ENCODE data around the gene RPS6KA2.
A peak's percentile ranks its signal among the peaks of the same experiment; 100 is the strongest.

Gene RPS6KA2

DNA sequence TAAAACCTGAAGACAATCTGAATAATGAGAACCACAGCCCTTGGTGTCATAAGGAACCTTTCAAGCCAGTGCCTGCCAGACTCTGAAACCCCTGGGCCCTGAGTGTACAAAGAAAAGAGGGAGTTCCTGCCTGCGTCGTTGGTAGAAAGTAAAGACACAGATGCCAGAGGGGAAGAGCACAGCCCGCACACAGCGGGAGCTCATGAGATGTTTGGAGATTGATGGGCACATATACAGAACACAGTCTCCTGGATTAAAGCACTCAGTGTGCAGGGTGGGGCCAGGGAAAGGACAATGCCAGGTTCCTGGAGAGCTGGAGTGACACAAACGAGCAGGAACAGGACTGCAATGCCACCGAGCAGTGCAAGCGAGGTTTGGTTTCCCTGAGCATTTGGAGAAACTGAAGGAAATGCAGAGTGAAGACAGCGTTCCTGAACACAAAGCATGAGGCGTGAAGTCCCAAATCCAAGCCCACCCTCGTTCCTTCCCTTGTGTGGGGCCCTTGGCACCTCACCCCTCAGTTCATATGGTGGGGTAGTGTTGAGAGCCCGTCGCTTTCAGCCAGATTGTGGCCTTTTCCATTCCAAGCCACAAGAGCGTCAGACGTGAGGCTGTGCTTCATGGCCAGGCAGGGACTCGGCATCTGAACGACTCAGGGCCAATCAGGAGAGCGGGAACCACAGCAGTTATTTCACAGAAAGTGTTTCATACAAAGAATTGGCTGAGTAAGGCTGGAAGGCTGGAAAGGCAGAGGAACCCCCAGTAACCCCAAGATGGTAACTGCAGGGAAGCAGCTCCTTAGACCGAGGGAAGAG, 41.0 kb upstream of the RPS6KA2 start:
- no peaks in the 10 kb centered on the region for H3K4me1 ChIP-seq (ENCODE audit: control insufficient read depth in 1 of 2, insufficient read depth in 2 of 2, low read length in 2 of 2)
- no peak overlapping the region for H3K27ac ChIP-seq (ENCODE audit: low read depth, low read length)
- H3K9ac ChIP-seq (ENCODE audit: low read depth in 1 of 2, low read length in 2 of 2): no peak overlapping the region
- no peak overlapping the region for H3K4me3 ChIP-seq (ENCODE audit: low read depth in 1 of 2, low read length in 2 of 2)
- no peaks in the 10 kb centered on the region for H3K9me3 ChIP-seq (ENCODE audit: control insufficient read depth in 1 of 2, low read length in 2 of 2)
- no peaks in the 10 kb centered on the region for H3K36me3 ChIP-seq (ENCODE audit: control insufficient read depth in 1 of 2, insufficient read depth in 2 of 2, low read length in 2 of 2)
- H3K27me3 ChIP-seq (ENCODE audit: control insufficient read depth in 1 of 2, insufficient read depth in 2 of 2, low read length in 2 of 2): peaks cover 3 to 7% of the 10 kb centered on the region in 2 donors

DNA sequence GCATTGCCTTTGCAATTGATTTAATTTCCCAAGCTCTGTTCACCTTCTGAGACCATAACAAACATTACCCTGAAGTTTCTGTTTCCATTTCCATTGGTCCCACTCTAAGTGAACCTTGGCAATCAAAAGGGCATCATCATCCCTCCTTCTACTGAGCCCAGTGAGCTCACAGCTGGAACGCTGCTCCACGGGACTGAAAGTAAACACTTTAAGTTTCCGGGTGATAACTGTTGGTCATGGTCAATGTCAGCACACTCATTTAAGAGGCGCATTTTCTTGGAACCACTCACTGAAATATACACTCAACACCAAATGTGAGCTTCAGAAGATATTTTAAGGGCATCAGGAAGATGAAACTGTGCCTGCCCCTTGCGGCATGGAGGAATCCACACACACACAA, 37.1 kb upstream of the RPS6KA2 start:
- Histone ChIP-seq H3K9me3 (ENCODE audit: control insufficient read depth in 1 of 2, low read length in 2 of 2) (no peaks in the 10 kb centered on the region), H3K4me1 (ENCODE audit: control insufficient read depth in 1 of 2, insufficient read depth in 2 of 2, low read length in 2 of 2) (no peaks in the 10 kb centered on the region), H3K27me3 (ENCODE audit: control insufficient read depth in 1 of 2, insufficient read depth in 2 of 2, low read length in 2 of 2) (no peaks in the 10 kb centered on the region), H3K36me3 (ENCODE audit: control insufficient read depth in 1 of 2, insufficient read depth in 2 of 2, low read length in 2 of 2) (no peaks in the 10 kb centered on the region), H3K9ac (ENCODE audit: low read depth in 1 of 2, low read length in 2 of 2) (no peak overlapping the region), H3K27ac (ENCODE audit: low read depth, low read length) (no peak overlapping the region), H3K4me3 (ENCODE audit: low read depth in 1 of 2, low read length in 2 of 2) (no peak overlapping the region)

DNA sequence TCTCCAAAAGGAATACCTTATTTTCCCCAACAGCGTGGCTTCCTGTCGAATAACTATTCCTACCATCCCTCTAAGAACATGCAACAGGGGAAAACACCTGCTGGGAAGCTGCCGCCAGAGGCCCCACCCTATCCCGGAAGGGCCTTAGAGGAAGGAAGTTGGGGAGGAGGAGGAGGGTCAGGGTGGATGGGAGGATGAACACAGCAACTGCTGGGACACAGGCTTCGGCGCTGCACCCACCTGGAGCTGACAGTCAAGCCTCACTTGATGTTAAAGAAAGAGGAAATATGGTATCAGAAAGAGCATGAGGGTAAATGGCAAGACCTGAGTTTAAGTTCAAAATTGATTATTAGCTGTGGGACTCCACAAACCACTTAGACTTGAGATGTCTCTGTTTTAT, 36.5 kb upstream of the RPS6KA2 start:
- H3K9ac ChIP-seq (ENCODE audit: low read depth in 1 of 2, low read length in 2 of 2): no peak overlapping the region
- no peaks in the 10 kb centered on the region for H3K9me3 ChIP-seq (ENCODE audit: control insufficient read depth in 1 of 2, low read length in 2 of 2)
- no peak overlapping the region for H3K27ac ChIP-seq (ENCODE audit: low read depth, low read length)
- no peaks in the 10 kb centered on the region for H3K36me3 ChIP-seq (ENCODE audit: control insufficient read depth in 1 of 2, insufficient read depth in 2 of 2, low read length in 2 of 2)
- H3K27me3 ChIP-seq (ENCODE audit: control insufficient read depth in 1 of 2, insufficient read depth in 2 of 2, low read length in 2 of 2): no peaks in the 10 kb centered on the region
- no peak overlapping the region for H3K4me3 ChIP-seq (ENCODE audit: low read depth in 1 of 2, low read length in 2 of 2)
- peaks cover 0 to 1% of the 10 kb centered on the region in 2 donors for H3K4me1 ChIP-seq (ENCODE audit: control insufficient read depth in 1 of 2, insufficient read depth in 2 of 2, low read length in 2 of 2)

DNA sequence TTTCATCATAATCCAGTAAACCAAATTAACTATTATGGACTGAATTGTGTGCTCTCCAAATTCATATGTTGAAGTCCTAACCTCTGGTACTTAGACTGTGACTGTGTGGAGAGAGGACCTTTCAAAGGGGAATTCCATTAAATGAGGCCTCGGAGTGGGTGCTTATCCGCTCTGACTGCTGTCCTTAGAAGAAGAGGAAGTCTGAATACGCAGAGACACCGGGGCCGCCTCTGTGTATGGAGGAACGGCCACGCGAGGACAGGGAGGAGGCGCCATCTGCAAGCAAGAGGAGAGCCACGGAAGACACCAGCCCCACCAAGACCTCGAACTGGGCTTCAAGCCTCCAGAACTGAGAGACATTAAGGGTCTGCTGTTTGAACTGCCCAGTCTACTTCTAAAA, 35.6 kb upstream of the RPS6KA2 start:
- H3K4me3 ChIP-seq (ENCODE audit: low read depth in 1 of 2, low read length in 2 of 2): no peak overlapping the region
- no peaks in the 10 kb centered on the region for H3K27me3 ChIP-seq (ENCODE audit: control insufficient read depth in 1 of 2, insufficient read depth in 2 of 2, low read length in 2 of 2)
- no peaks in the 10 kb centered on the region for H3K36me3 ChIP-seq (ENCODE audit: control insufficient read depth in 1 of 2, insufficient read depth in 2 of 2, low read length in 2 of 2)
- H3K9me3 ChIP-seq (ENCODE audit: control insufficient read depth in 1 of 2, low read length in 2 of 2): no peaks in the 10 kb centered on the region
- no peak overlapping the region for H3K27ac ChIP-seq (ENCODE audit: low read depth, low read length)
- no peak overlapping the region for H3K9ac ChIP-seq (ENCODE audit: low read depth in 1 of 2, low read length in 2 of 2)
- peaks cover 0 to 9% of the 10 kb centered on the region in 2 donors for H3K4me1 ChIP-seq (ENCODE audit: control insufficient read depth in 1 of 2, insufficient read depth in 2 of 2, low read length in 2 of 2)

DNA sequence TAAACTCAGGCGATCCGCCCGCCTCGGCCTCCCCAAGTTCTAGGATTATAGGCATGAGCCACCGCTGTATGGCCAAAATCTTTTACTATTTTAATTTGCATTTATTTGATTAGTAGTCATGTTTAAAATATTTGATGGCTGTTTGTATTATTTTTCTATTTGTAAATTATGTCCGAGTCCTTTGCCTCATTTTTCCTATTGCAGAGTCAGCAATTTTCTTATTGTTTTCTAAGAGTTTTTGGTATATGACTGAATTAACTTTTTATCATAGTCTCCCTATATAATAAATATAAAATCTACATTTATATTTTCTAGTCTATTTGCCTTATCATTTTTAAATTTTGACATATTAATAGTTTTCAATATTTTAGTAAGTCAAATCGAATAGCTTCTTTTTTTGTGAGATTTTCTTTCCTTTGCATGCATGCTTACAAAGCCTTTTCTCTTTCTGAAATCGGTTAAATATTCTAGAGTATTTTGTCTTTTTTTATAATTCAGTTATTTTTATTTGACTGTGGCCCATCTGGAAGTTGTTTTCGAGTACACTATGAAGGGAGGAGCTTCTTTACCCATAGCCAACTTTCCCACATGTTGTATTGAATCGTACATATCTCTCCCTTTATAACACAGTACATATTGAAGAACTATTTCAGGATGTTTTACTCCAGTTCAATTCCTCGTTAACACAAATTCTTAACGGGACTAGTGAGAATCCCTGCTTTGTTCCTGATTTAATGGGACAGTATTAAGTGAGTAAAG, 34.5 kb upstream of the RPS6KA2 start:
- H3K27me3 ChIP-seq (ENCODE audit: control insufficient read depth in 1 of 2, insufficient read depth in 2 of 2, low read length in 2 of 2): peaks cover 0 to 2% of the 10 kb centered on the region in 2 donors
- H3K9ac ChIP-seq (ENCODE audit: low read depth in 1 of 2, low read length in 2 of 2): no peak overlapping the region
- H3K27ac ChIP-seq (ENCODE audit: low read depth, low read length): no peak overlapping the region
- peaks cover 10 to 19% of the 10 kb centered on the region in 2 donors for H3K4me1 ChIP-seq (ENCODE audit: control insufficient read depth in 1 of 2, insufficient read depth in 2 of 2, low read length in 2 of 2)
- H3K9me3 ChIP-seq (ENCODE audit: control insufficient read depth in 1 of 2, low read length in 2 of 2): no peaks in the 10 kb centered on the region
- no peaks in the 10 kb centered on the region for H3K36me3 ChIP-seq (ENCODE audit: control insufficient read depth in 1 of 2, insufficient read depth in 2 of 2, low read length in 2 of 2)
- no peak overlapping the region for H3K4me3 ChIP-seq (ENCODE audit: low read depth in 1 of 2, low read length in 2 of 2)

DNA sequence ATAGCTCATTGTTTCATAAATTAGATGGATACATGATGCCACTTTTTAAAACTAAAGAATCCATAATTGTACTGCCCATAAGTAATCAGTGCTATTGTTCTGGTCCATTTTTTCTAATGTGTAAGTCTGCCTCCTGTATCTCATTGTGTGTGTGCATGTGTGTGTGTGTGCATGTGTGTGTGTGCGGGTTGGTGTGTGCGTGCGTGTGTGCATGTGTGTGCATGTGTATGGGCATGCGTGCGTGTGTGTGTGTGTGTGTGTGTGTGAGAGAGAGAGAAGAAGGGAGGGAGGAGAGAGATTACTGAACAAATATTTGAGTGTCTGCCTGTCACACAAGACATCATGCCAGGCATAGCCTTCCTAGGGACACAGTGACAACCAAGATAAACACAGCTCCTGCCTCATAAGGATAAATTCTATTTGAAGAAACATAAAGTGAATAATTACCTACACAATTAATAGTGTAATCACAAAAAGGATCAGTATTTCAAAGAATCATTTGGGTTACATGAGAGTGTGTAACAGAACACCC, 33.2 kb upstream of the RPS6KA2 start:
- no peak overlapping the region for H3K27ac ChIP-seq (ENCODE audit: low read depth, low read length)
- H3K36me3 ChIP-seq (ENCODE audit: control insufficient read depth in 1 of 2, insufficient read depth in 2 of 2, low read length in 2 of 2): no peaks in the 10 kb centered on the region
- peaks cover 19 to 27% of the 10 kb centered on the region in 2 donors for H3K4me1 ChIP-seq (ENCODE audit: control insufficient read depth in 1 of 2, insufficient read depth in 2 of 2, low read length in 2 of 2)
- peaks cover 0 to 6% of the 10 kb centered on the region in 2 donors for H3K27me3 ChIP-seq (ENCODE audit: control insufficient read depth in 1 of 2, insufficient read depth in 2 of 2, low read length in 2 of 2)
- no peak overlapping the region for H3K4me3 ChIP-seq (ENCODE audit: low read depth in 1 of 2, low read length in 2 of 2)
- H3K9me3 ChIP-seq (ENCODE audit: control insufficient read depth in 1 of 2, low read length in 2 of 2): no peaks in the 10 kb centered on the region
- no peak overlapping the region for H3K9ac ChIP-seq (ENCODE audit: low read depth in 1 of 2, low read length in 2 of 2)

DNA sequence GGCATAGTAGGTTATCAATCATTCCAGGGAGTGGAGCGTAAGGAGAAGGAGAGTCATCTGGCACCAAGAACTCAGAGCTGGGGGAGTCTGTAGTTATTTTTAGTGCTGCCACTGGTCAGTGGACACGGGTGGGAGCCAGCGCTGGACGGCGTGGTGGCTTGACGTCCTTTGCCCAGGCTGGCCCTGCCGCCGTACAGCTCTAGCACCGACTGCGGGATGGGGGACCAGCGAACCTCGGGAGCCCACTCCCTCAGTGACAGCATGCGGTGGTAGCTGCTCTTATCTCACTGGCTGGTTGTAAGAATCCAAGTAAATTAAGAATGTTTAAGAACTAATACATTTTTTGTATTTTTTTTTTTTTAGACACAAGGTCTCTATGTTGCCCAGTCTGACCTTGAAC, 32.5 kb upstream of the RPS6KA2 start:
- H3K27ac ChIP-seq (ENCODE audit: low read depth, low read length): no peak overlapping the region

DNA sequence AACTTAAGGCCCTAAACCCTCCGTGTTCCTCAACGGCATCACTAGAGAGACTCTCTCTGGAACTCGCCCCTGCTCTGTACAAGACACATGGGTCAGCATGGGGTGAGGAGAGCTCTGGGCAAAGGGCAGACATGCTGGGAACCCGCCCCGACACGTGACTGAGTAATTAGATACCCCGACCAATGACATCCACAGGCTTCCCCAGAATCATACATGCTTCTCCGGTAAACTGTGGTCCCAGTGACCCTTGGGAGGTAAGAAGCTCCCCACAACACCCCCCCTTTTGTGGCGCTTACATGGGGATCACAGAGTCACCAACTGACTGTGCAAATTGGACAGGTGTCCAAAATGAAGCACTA, 31.7 kb upstream of the RPS6KA2 start:
- Histone ChIP-seq H3K4me3 (ENCODE audit: low read depth in 1 of 2, low read length in 2 of 2) (no peak overlapping the region), H3K4me1 (ENCODE audit: control insufficient read depth in 1 of 2, insufficient read depth in 2 of 2, low read length in 2 of 2) (peaks cover 19 to 27% of the 10 kb centered on the region in 2 donors)

More for the DNA sequence above, 32.5 kb upstream of the RPS6KA2 start:
- no peaks in the 10 kb centered on the region for H3K36me3 ChIP-seq (ENCODE audit: control insufficient read depth in 1 of 2, insufficient read depth in 2 of 2, low read length in 2 of 2)
- peaks cover 0 to 6% of the 10 kb centered on the region in 2 donors for H3K27me3 ChIP-seq (ENCODE audit: control insufficient read depth in 1 of 2, insufficient read depth in 2 of 2, low read length in 2 of 2)
- no peak overlapping the region for H3K4me3 ChIP-seq (ENCODE audit: low read depth in 1 of 2, low read length in 2 of 2)
- H3K9me3 ChIP-seq (ENCODE audit: control insufficient read depth in 1 of 2, low read length in 2 of 2): no peaks in the 10 kb centered on the region
- H3K4me1 ChIP-seq (ENCODE audit: control insufficient read depth in 1 of 2, insufficient read depth in 2 of 2, low read length in 2 of 2): peaks cover 19 to 27% of the 10 kb centered on the region in 2 donors
- H3K9ac ChIP-seq (ENCODE audit: low read depth in 1 of 2, low read length in 2 of 2): no peak overlapping the region

DNA sequence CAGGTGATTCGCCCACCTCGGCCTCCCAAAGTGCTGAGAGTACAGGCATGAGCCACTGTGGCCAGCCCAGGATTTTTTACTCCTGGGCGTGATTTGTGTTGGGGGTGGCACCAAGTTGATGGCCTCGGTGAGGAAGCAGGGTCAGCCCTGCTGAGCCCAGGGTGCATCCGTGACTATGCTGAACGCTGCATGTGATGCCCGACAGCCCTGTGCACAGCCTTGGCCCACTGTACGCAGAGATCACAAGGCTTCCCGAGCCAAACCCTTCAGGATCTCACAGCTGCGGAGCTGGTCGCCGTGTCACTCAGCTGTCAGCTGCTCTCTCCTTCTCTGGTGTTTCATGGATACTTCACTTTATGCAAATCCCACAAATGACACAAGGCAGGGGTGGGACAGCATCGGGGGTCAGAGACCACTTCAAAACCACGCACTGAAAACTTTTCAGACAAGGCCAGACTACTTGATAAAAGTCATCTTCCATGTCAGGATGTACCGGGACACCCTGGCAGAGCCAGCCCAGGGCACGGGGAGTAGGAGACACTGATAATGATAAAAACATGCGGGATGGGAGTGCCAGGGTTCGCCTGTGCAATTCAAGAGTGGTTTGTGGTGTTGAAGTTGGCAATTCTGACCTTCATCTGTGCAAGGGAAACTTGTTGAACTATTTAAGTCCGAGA, 31.2 kb upstream of the RPS6KA2 start:
- Histone ChIP-seq H3K9me3 (ENCODE audit: control insufficient read depth in 1 of 2, low read length in 2 of 2) (no peaks in the 10 kb centered on the region), H3K4me1 (ENCODE audit: control insufficient read depth in 1 of 2, insufficient read depth in 2 of 2, low read length in 2 of 2) (peaks cover 19 to 27% of the 10 kb centered on the region in 2 donors), H3K27me3 (ENCODE audit: control insufficient read depth in 1 of 2, insufficient read depth in 2 of 2, low read length in 2 of 2) (peaks cover 0 to 6% of the 10 kb centered on the region in 2 donors), H3K9ac (ENCODE audit: low read depth in 1 of 2, low read length in 2 of 2) (no peak overlapping the region), H3K4me3 (ENCODE audit: low read depth in 1 of 2, low read length in 2 of 2) (no peak overlapping the region), H3K27ac (ENCODE audit: low read depth, low read length) (no peak overlapping the region), H3K36me3 (ENCODE audit: control insufficient read depth in 1 of 2, insufficient read depth in 2 of 2, low read length in 2 of 2) (no peaks in the 10 kb centered on the region)

More for the DNA sequence above, 31.7 kb upstream of the RPS6KA2 start:
- Histone ChIP-seq H3K27me3 (ENCODE audit: control insufficient read depth in 1 of 2, insufficient read depth in 2 of 2, low read length in 2 of 2) (peaks cover 0 to 6% of the 10 kb centered on the region in 2 donors), H3K9ac (ENCODE audit: low read depth in 1 of 2, low read length in 2 of 2) (no peak overlapping the region), H3K27ac (ENCODE audit: low read depth, low read length) (no peak overlapping the region), H3K9me3 (ENCODE audit: control insufficient read depth in 1 of 2, low read length in 2 of 2) (no peaks in the 10 kb centered on the region), H3K36me3 (ENCODE audit: control insufficient read depth in 1 of 2, insufficient read depth in 2 of 2, low read length in 2 of 2) (no peaks in the 10 kb centered on the region)

DNA sequence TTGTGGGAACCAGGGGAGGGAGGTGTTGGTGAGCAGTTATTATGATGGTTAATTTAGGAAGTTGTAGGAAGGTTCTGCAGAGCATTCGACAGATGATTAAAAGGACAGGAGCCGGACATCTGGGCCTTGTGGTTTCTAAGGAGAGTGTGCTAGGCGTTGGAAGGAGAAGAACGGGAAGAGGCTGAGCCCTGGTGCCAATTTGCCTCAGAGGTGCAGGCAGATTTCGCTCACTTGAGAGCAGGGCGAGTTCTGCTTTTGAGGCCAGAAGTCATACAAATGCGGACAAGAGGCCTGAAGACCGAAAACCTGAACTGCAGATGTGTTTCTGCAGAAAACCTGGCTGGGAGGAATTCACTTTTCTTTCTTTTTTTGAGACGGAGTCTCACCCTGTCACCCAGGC, 30.5 kb upstream of the RPS6KA2 start:
- H3K27me3 ChIP-seq (ENCODE audit: control insufficient read depth in 1 of 2, insufficient read depth in 2 of 2, low read length in 2 of 2): peaks cover 0 to 6% of the 10 kb centered on the region in 2 donors
- H3K36me3 ChIP-seq (ENCODE audit: control insufficient read depth in 1 of 2, insufficient read depth in 2 of 2, low read length in 2 of 2): no peaks in the 10 kb centered on the region
- no peaks in the 10 kb centered on the region for H3K9me3 ChIP-seq (ENCODE audit: control insufficient read depth in 1 of 2, low read length in 2 of 2)
- no peak overlapping the region for H3K9ac ChIP-seq (ENCODE audit: low read depth in 1 of 2, low read length in 2 of 2)
- H3K27ac ChIP-seq (ENCODE audit: low read depth, low read length): no peak overlapping the region
- H3K4me3 ChIP-seq (ENCODE audit: low read depth in 1 of 2, low read length in 2 of 2): peak overlapping the region in 1 of 2 donors; percentile 50
- H3K4me1 ChIP-seq (ENCODE audit: control insufficient read depth in 1 of 2, insufficient read depth in 2 of 2, low read length in 2 of 2): peaks cover 19 to 27% of the 10 kb centered on the region in 2 donors
